Ascending aorta (tissue), 2 donors: Measurements from ENCODE around the gene HIVEP3. TPM values are rescaled to one million over a fixed set of nuclear protein-coding genes. Genes with fewer than 3 reads are reported as not detected.

Experiments used
- DNase-seq, 2 donors: peaks; one replicate each; pipeline ENCODE4 v3.0.0-alpha.2; 2019; ENCODE audit warnings: low spot score in 2 of 2
- H3K27ac ChIP-seq, 2 donors: fragments of 200-600 bp; sonication (generic); one replicate each; pipeline ENCODE4 v1.5.1; 2016 to 2017; ENCODE audit warnings: mild to moderate bottlenecking in 1 of 2
- H3K27me3 ChIP-seq: fragments of 200-600 bp; sonication (generic); one replicate; pipeline ENCODE4 v1.5.1; 2017
- H3K36me3 ChIP-seq, 2 donors: fragments of 200-600 bp; sonication (generic); one replicate each; pipeline ENCODE4 v1.5.1; 2016
- H3K4me1 ChIP-seq, 2 donors: fragments of 200-600 bp; sonication (generic); one replicate each; pipeline ENCODE4 v1.5.1; 2016 to 2017; ENCODE audit warnings: mild to moderate bottlenecking in 1 of 2
- H3K4me3 ChIP-seq, 2 donors: fragments of 200-600 bp; sonication (generic); one replicate each; pipeline ENCODE4 v1.5.1; 2016 to 2017; ENCODE audit warnings: mild to moderate bottlenecking in 1 of 2
- H3K9me3 ChIP-seq, 2 donors: fragments of 200-600 bp; sonication (generic); one replicate each; pipeline ENCODE4 v1.5.1; 2016
- intact Hi-C: fragments of 100-400 bp; cut with DNase I; formaldehyde crosslinking; loops from one replicate; pipeline ENCODE4 v1.15.1; 2023
- total RNA-seq: library from RNA; depleted of rRNA; stranded (reverse); fragments of >200 nt; gene quantifications from one replicate; pipeline ENCODE4 v1.1.0, GENCODE V29; 2016
- TF ChIP-seq, protein P1 (sequence below), 3 experiments: fragments of 200-600 bp in 2 of 3; fragments of 450-650 bp in 1 of 3; sonication (generic) in 2 of 3; IDR thresholded peaks; one replicate each; pipeline ENCODE4 v1.5.1; 2016 to 2019; ENCODE audit warnings: antibody characterized with exemption in 3 of 3, mild to moderate bottlenecking in 1 of 3, moderate library complexity in 1 of 3

The HIVEP3 gene
- total RNA-seq, 1 donor from 2014 or later, result 0.32 TPM

DNA sequence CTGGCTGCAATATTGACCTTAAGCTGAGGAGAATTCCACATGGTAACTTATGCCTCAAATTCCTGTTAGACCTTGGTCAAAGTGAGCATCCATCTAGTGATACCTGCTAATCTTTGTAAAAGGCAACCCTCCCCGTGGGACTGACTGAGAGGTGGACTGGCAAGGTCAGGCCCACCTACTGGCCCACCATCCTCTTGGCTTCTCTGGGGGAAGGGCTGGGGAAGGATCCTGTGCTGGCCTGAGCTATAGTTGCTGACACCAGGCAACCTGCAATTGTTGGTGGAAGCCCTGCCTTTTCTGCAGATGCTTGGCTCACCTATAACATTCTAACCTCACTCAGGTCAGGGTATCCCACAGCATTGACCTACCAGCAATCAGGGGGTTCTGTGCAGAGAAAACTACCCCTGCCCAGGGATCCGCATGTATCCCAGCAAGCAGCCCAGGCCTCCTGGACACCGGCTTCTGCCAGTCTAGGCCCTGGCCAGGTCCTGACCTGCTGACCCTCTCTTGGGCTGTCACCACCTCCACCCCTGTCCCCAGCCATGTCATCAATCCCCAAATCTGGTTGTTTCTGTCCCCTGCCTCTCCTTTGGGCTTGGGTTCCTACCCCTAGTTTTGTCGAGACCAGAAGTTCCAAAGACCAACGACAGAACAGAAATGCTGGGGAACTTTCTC lies 326.1 kb downstream of the HIVEP3 start:
- Histone ChIP-seq H3K27ac (no peak overlapping the region), H3K4me3 (no peak overlapping the region), H3K9me3 (no peaks in the 10 kb centered on the region), H3K27me3 (no peaks in the 10 kb centered on the region), H3K4me1 (no peaks in the 10 kb centered on the region), H3K36me3 (no peaks in the 10 kb centered on the region)
- intact Hi-C loops, result no loop called here
- no peak for DNase-seq
- TF ChIP-seq, protein P1, sequence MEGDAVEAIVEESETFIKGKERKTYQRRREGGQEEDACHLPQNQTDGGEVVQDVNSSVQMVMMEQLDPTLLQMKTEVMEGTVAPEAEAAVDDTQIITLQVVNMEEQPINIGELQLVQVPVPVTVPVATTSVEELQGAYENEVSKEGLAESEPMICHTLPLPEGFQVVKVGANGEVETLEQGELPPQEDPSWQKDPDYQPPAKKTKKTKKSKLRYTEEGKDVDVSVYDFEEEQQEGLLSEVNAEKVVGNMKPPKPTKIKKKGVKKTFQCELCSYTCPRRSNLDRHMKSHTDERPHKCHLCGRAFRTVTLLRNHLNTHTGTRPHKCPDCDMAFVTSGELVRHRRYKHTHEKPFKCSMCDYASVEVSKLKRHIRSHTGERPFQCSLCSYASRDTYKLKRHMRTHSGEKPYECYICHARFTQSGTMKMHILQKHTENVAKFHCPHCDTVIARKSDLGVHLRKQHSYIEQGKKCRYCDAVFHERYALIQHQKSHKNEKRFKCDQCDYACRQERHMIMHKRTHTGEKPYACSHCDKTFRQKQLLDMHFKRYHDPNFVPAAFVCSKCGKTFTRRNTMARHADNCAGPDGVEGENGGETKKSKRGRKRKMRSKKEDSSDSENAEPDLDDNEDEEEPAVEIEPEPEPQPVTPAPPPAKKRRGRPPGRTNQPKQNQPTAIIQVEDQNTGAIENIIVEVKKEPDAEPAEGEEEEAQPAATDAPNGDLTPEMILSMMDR (IDR thresholded peaks at IDR 0.05), result no peak

DNA sequence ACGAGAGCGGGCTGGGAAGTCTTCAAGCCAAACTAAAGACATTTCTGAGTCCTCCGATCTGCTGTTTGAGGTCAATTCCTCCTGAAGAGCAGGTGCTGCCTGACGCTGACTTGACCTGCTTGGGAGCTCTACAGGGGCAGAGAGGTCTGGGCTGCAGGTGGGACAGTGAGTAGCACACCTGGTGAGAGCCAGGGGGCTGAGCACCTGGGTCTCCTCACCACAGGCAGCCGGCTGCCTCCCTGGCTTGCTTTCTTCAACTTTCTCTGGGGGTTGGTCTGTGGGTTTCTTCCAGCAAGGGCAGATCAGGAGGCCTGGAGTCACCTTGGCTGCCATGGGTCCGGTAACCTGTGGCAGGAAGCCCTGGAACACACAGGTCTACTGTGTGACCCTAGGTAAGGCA lies 326.8 kb downstream of the HIVEP3 start:
- DNase-seq, result no peak
- intact Hi-C loops, result no loop called here
- Histone ChIP-seq H3K27me3 (no peaks in the 10 kb centered on the region), H3K4me1 (no peaks in the 10 kb centered on the region), H3K27ac (no peak overlapping the region), H3K36me3 (no peaks in the 10 kb centered on the region), H3K4me3 (no peak overlapping the region), H3K9me3 (no peaks in the 10 kb centered on the region)
- TF ChIP-seq, protein P1 (IDR thresholded peaks at IDR 0.05), result no peak

- no peaks in the 10 kb centered on the region for H3K36me3 ChIP-seq
- no peak overlapping the region for H3K4me3 ChIP-seq
- no peaks in the 10 kb centered on the region for H3K4me1 ChIP-seq
- no peaks in the 10 kb centered on the region for H3K27me3 ChIP-seq
- intact Hi-C loops, result no loop called here
- no peak overlapping the region for H3K27ac ChIP-seq
- TF ChIP-seq, protein P1 (IDR thresholded peaks at IDR 0.05), result no peak
- H3K9me3 ChIP-seq, result no peaks in the 10 kb centered on the region
- no peak for DNase-seq
Measured at GRCh38 chr1:41590331-41590730, 328.4 kb downstream of the HIVEP3 start.

GRCh38 chr1:41589395-41589794 lies 329.3 kb downstream of the HIVEP3 start:
- intact Hi-C loops, result no loop called here
- Histone ChIP-seq H3K4me3 (no peak overlapping the region), H3K36me3 (no peaks in the 10 kb centered on the region), H3K4me1 (no peaks in the 10 kb centered on the region), H3K27me3 (no peaks in the 10 kb centered on the region), H3K9me3 (no peaks in the 10 kb centered on the region), H3K27ac (no peak overlapping the region)
- TF ChIP-seq, protein P1 (IDR thresholded peaks at IDR 0.05), result no peak
- no peak for DNase-seq

GRCh38 chr1:41588334-41588875 lies 330.3 kb downstream of the HIVEP3 start:
- intact Hi-C loops, result no loop called here
- no peaks in the 10 kb centered on the region for H3K4me1 ChIP-seq
- no peaks in the 10 kb centered on the region for H3K9me3 ChIP-seq
- no peak overlapping the region for H3K27ac ChIP-seq
- no peak for DNase-seq
- no peaks in the 10 kb centered on the region for H3K27me3 ChIP-seq
- H3K4me3 ChIP-seq, result no peak overlapping the region
- no peaks in the 10 kb centered on the region for H3K36me3 ChIP-seq
- TF ChIP-seq, protein P1 (IDR thresholded peaks at IDR 0.05), result no peak
